Left lung (tissue), 10 donors: ENCODE results near the gene PDF. TPM values are rescaled to one million over a fixed set of nuclear protein-coding genes. Genes with fewer than 3 reads are reported as not detected.

Experiments used
- ATAC-seq: fragments of 200-7000 bp; cut with Tn5 transposase; one replicate; pipeline ENCODE4 v1.9.1; 2020; ENCODE audit warnings: moderate library complexity
- DNase-seq, 4 donors: peaks; one replicate each; pipeline ENCODE4 v3.0.0-alpha.2; 2013 to 2020
- H3K27ac ChIP-seq, 2 donors: fragments of 200-600 bp; sonication (generic) in 1 of 2; one replicate each; pipeline versions ENCODE4 v1.5.0 to v1.8.0; 2020 to 2021
- H3K27me3 ChIP-seq, 2 donors: fragments of 200-600 bp; sonication (generic) in 1 of 2; one replicate each; pipeline versions ENCODE4 v1.5.0 to v1.8.0; 2020 to 2021
- H3K36me3 ChIP-seq, 2 donors: fragments of 200-600 bp; sonication (generic) in 1 of 2; one replicate each; pipeline versions ENCODE4 v1.5.0 to v1.8.0; 2020 to 2021
- H3K4me1 ChIP-seq, 2 donors: fragments of 200-600 bp; one replicate each; pipeline ENCODE4 v1.8.0; 2021
- H3K4me3 ChIP-seq, 2 donors: fragments of 200-600 bp; sonication (generic) in 1 of 2; one replicate each; pipeline versions ENCODE4 v1.5.0 to v1.8.0; 2020 to 2021; ENCODE audit warnings: mild to moderate bottlenecking in 1 of 2
- H3K9me3 ChIP-seq, 2 donors: fragments of 200-600 bp; sonication (generic) in 1 of 2; one replicate each; pipeline versions ENCODE4 v1.5.0 to v1.8.0; 2020 to 2021
- CTCF ChIP-seq, 2 donors: fragments of 200-600 bp; sonication (generic) in 1 of 2; IDR thresholded peaks; one replicate each; pipeline versions ENCODE4 v1.5.0 to v1.8.0; 2021; ENCODE audit warnings: antibody characterized with exemption in 2 of 2
- intact Hi-C, 2 donors: fragments of 100-400 bp; cut with DNase I; formaldehyde crosslinking; loops; one replicate each; pipeline versions ENCODE4 v1.11.2 to v1.14.2; 2022
- polyA plus RNA-seq, 6 donors: library from polyadenylated mRNA; unstranded; fragments of 120-200 nt; gene quantifications; one replicate each; pipeline ENCODE4 v1.2.1, GENCODE V29; 2013; ENCODE audit not compliant: insufficient read length in 6 of 6
- total RNA-seq, 2 donors: library from RNA; stranded (reverse); fragmentation: NEBNext Ultra II Directional; extraction: Animal tissue kit (Norgen Biotek cat#: 25700); gene quantifications; one replicate each; pipeline ENCODE4 v1.2.1, GENCODE V29; 2021
- donor health status: DM: no; HTN: yes; CAD: no.
- donor health status: DM: no; HTN: no; CAD: no.

PDF gene
- total and polyA plus RNA-seq, 8 donors: 2.0 to 16.3 (median 5.7) TPM

GRCh38 chr16:69322343-69322742 lies 8.0 kb downstream of the PDF start:
- H3K27ac ChIP-seq: no peak overlapping the region
- H3K36me3 ChIP-seq: peaks cover 0 to 99% of the 10 kb centered on the region in 2 donors
- no peak overlapping the region for H3K4me3 ChIP-seq
- TF ChIP-seq CTCF (IDR thresholded peaks at IDR 0.05): no peak
- ATAC-seq: no peak
- DNase-seq: no peak
- H3K4me1 ChIP-seq: peaks cover 5 to 30% of the 10 kb centered on the region in 2 donors
- intact Hi-C loops: no loop called here
- no peaks in the 10 kb centered on the region for H3K9me3 ChIP-seq
- H3K27me3 ChIP-seq: no peaks in the 10 kb centered on the region

GRCh38 chr16:69321080-69321479 lies 9.3 kb downstream of the PDF start:
- Histone ChIP-seq H3K27ac (no peak overlapping the region), H3K4me3 (no peak overlapping the region), H3K36me3 (peaks cover 0 to 100% of the 10 kb centered on the region in 2 donors), H3K9me3 (no peaks in the 10 kb centered on the region), H3K4me1 (peaks cover 0 to 17% of the 10 kb centered on the region in 2 donors), H3K27me3 (no peaks in the 10 kb centered on the region)
- ATAC-seq (no peak), DNase-seq (no peak)
- intact Hi-C loops: no loop called here
- TF ChIP-seq CTCF (IDR thresholded peaks at IDR 0.05): no peak

GRCh38 chr16:69320740-69321073 lies 9.7 kb downstream of the PDF start:
- Histone ChIP-seq H3K4me3 (no peak overlapping the region), H3K27me3 (no peaks in the 10 kb centered on the region), H3K36me3 (peaks cover 0 to 100% of the 10 kb centered on the region in 2 donors), H3K4me1 (peaks cover 0 to 13% of the 10 kb centered on the region in 2 donors), H3K27ac (no peak overlapping the region), H3K9me3 (no peaks in the 10 kb centered on the region)
- ATAC-seq (no peak), DNase-seq (no peak)
- no peak for TF ChIP-seq CTCF (IDR thresholded peaks at IDR 0.05)
- intact Hi-C loops: no loop called here

- Histone ChIP-seq H3K4me1 (peaks cover 0 to 12% of the 10 kb centered on the region in 2 donors), H3K27ac (no peak overlapping the region), H3K9me3 (no peaks in the 10 kb centered on the region), H3K27me3 (no peaks in the 10 kb centered on the region), H3K36me3 (peaks cover 0 to 100% of the 10 kb centered on the region in 2 donors), H3K4me3 (no peak overlapping the region)
- no peak for ATAC-seq
- DNase-seq: no peak
- no peak for TF ChIP-seq CTCF (IDR thresholded peaks at IDR 0.05)
- intact Hi-C loops: no loop called here
Measured at GRCh38 chr16:69319826-69320739, 10.3 kb downstream of the PDF start.

- DNase-seq: no peak
- Histone ChIP-seq H3K4me1 (peaks cover 0 to 12% of the 10 kb centered on the region in 2 donors), H3K4me3 (no peak overlapping the region), H3K27me3 (no peaks in the 10 kb centered on the region), H3K9me3 (no peaks in the 10 kb centered on the region), H3K36me3 (peaks cover 0 to 100% of the 10 kb centered on the region in 2 donors), H3K27ac (no peak overlapping the region)
- ATAC-seq: no peak
- intact Hi-C loops: no loop called here
- TF ChIP-seq CTCF (IDR thresholded peaks at IDR 0.05): no peak
Measured at GRCh38 chr16:69319381-69319780, 11.0 kb downstream of the PDF start.
